Testis (tissue), 2 donors: ENCODE measurements around the gene NXPE4.

ENCODE experiments used
- CTCF ChIP-seq, 3 experiments: fragments of 450-650 bp in 2 of 3; fragments of 200-600 bp in 1 of 3; sonication (generic) in 1 of 3; IDR thresholded peaks; one replicate each; pipeline ENCODE4 v1.5.1; 2016 to 2019; ENCODE audit warnings: antibody characterized with exemption in 3 of 3, mild to moderate bottlenecking in 2 of 3, moderate library complexity in 1 of 3
- POLR2A ChIP-seq: fragments of 450-650 bp; IDR thresholded peaks from one replicate; pipeline ENCODE4 v1.6.1; 2017; ENCODE audit warnings: antibody characterized with exemption, mild to moderate bottlenecking, moderate library complexity

- TF ChIP-seq CTCF (IDR thresholded peaks at IDR 0.05) (no peak), POLR2A (no peak)
Measured at GRCh38 chr11:114617157-114618124, 21.9 kb upstream of the NXPE4 start.
